Cortex of kidney (tissue), 1 donor: ENCODE results near the gene MMP11.

Source experiments
- DNase-seq: peaks from one replicate; lab custom pipeline; 2025; lab: John Stamatoyannopoulos, UW

Gene MMP11

GRCh38 chr22:23831261-23831660 is 58.6 kb downstream of the MMP11 start:
- DNase-seq = no peak

DNA sequence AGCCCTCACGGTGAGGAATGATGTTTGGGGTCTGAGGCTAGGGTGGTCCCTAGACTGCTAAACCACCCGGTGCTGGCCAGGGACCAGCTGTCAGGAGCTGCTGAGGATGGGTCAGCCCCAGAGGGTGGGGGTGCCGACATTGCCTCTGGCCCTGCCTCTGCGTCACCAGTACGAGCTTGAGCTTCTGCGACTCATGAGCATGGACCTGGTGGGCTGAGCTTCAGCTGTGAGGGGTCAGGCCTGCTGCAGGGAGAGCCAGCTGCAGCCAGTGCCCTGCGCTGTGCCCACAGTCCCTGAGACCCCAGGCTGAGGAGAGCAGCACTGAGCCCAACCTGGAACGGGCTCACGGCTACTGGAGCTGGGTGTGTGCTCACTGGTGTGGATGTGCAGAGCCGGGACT is 59.1 kb downstream of the MMP11 start:
- no peak for DNase-seq

DNA sequence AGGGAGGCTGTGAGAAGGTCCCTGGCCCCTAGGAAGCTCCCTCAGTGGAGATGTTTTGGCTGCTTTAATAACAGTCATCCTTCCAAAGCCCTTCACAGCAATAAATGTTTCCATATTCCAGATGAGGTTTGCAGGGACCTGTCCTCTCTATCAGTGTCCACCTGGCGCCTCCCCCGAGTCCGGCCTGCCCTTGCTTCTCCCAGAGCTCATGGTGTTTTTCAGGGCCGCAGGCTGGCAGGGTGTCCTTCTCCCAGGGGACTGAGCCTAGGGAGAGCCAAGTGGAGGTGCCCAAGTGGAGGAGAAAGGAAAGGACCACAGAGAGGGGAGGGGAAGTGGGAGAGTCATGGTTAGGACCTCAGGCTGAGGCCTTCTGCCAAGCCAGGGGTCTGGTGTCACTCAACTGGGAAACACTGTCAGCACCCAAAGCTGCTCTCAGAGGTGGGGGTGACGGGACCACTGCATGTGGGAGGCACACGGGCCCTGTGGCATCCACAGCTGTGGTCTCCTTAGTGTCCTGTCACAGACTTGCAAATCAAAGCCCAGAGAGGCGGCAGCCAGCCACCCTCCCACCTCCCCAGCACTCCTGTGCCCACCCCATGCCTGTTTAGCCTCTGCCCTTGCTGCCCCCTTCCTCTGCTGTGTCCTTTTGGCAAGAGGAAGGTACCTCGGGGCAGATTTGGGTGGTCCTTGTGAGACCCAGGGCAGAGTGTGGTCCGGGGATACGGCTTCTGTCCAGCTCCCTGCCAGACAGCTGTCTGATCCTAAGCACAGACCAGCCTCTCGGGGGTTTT is 59.8 kb downstream of the MMP11 start:
- no peak for DNase-seq

GRCh38 chr22:23833017-23833751 is 60.5 kb downstream of the MMP11 start:
- DNase-seq = no peak
